Measurements from ENCODE around the gene SH3RF3.

Gene SH3RF3

DNA sequence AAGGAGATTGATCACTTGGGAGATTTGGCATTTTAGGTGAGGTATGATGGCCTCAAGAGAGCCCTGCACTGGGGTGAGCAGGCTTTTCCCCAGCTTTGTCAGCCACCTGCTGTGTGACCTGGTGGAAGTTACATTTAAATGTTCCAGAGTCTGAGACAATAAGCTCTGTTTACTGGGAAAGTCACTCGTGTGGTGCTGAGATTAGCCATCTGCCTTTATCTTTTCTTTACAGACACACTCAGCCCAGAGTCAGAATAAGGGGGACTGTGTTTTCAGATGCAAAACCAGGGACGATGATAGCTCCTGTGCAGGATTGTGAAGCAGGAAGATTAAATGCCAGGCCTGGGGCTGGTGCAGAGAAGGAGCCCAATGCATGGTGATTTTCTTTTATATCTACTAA is 47.9 kb downstream of the SH3RF3 start:
- no peak for DNase-seq (ENCODE audit: low read depth in 2 of 3, low spot score in 1 of 3)

DNA sequence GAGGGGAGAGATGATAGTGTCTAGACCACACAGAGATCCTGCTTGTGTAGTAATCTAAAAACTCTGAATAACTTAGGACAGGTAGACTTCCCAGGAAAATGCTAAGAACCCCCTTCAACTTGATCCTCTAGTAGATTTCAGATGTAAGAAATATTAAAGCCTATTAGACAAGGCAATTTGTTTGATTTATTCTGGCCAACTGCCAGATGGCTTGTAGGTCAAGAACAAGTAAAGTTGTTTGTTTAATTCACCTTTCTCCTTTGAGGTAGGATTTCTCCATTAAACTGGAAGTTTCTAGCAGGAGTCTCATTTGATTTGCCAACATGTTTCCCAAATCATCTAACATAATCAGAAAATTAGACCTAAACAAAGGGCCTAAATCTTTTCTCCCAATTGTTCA is 48.6 kb downstream of the SH3RF3 start:
- no peak for DNase-seq (ENCODE audit: low read depth in 2 of 3, low spot score in 1 of 3)

- no peak for DNase-seq (ENCODE audit: low read depth in 2 of 3, low spot score in 1 of 3)
Measured at GRCh38 chr2:109178968-109179367, 50.0 kb downstream of the SH3RF3 start.

DNA sequence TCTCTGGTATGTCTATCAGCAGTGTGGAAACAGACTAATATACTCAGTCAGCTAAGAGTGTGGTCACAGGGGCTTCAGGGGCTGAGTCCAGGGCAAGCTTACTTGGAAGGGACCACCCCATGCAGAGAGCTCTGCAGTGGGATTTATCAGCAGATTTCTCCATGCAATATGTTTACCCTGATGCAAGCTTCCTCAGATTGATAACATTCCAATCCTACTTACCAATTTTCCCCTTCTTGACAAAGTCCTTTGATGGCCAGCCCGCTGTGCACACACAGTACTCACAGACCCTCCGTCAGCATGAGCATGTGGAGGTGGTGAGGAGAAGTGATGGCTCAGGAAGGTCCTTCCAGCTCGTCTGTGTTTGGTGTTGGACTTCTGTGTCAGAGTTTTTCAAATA is 51.8 kb downstream of the SH3RF3 start:
- no peak for DNase-seq (ENCODE audit: low read depth in 2 of 3, low spot score in 1 of 3)

DNA sequence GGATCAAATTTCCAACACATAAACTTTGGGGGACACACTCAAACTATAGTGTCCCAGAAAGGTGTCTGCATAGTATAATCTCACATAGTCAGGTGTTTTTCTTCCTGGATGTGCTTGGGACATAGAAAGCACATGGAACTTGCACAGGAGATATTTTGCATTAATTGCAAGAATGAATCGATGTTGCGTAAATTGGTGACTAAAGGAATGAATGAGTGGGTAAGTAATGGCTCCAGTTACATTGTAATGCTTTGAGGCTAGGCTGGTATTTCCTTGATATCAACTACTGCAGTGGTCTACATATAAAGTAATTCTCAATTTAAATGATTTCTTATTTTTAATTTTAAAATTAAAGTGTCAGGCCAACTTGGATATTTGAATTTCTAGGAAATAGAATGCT is 53.4 kb downstream of the SH3RF3 start:
- DNase-seq (ENCODE audit: low read depth in 2 of 3, low spot score in 1 of 3) = no peak

DNA sequence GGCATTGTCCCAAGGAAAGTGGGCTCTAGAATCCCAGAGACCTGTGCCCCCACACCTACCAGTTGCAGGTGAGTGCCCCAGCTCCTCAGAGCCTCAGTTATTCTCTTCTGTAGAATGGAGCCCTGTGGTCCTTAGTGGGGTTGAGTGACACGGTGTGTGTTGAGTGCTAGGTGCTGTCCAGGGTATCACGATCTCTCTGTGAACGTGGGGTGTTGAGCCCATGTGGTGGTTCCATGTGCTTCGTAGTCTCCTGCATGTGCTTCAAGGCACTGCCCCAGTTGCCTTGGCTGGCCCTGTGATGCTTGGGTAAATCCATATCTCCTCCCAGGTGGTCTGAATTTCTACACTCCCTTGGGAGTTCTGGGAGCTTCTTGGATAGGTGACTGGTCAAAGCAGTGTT is 54.9 kb downstream of the SH3RF3 start:
- DNase-seq (ENCODE audit: low read depth in 2 of 3, low spot score in 1 of 3) = no peak

GRCh38 chr2:109184368-109184767 is 55.4 kb downstream of the SH3RF3 start:
- DNase-seq (ENCODE audit: low read depth in 2 of 3, low spot score in 1 of 3) = no peak

DNA sequence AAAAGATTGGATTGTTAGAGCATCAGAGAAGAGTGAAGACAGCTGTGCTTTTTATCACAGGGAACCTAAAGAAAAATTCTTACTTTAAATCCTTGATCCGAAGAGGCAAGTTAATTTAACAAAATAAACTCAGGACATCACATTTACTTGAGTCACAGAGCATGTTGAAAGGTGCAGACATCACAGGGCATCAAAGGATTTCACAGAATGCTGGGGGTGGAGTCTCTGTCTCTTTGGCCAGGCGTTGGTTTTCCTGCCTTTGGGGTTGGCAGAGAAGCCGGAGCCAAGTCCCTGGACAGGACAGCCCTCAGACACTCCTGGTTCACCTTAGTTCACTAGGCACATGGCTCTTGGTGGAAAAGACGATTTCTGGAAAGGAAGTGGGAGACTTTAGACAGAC is 56.3 kb downstream of the SH3RF3 start:
- DNase-seq (ENCODE audit: low read depth in 2 of 3, low spot score in 1 of 3) = no peak

DNA sequence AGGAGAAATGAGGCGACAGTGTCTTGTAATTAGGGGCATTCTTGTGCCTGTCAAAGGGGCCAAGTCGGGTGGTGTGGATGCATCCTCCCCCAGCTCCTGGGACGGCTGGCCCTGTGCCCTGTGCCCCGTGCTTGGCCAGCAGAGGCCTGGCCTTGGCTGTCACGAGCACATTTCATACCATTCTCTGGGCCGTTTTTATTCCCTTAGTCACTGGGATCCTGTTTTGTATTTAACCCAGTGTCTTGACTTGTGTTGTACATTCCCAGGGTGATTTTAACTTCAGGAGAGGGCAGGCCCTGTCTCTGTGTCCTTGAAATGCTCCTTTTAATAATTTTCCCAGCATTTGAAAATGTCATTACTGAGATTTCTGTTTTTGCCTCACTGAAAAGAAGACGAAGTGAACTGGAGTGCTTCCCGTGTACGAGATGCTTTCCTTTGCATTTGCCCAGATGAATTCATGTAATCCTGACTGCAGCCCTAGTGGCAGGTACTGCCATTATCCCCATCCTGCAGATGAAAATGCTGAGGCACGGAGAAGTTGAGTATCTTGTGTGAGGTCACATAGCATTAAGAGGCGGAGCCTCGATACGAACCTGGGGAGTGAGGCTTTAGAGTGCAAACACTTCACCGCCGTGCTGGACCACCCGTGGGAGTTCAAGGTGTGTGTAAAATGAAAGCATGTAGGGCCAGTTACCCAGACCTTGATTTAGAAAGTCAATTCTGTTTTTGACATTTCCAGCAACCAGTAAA is 57.0 kb downstream of the SH3RF3 start:
- no peak for DNase-seq (ENCODE audit: low read depth in 2 of 3, low spot score in 1 of 3)

DNA sequence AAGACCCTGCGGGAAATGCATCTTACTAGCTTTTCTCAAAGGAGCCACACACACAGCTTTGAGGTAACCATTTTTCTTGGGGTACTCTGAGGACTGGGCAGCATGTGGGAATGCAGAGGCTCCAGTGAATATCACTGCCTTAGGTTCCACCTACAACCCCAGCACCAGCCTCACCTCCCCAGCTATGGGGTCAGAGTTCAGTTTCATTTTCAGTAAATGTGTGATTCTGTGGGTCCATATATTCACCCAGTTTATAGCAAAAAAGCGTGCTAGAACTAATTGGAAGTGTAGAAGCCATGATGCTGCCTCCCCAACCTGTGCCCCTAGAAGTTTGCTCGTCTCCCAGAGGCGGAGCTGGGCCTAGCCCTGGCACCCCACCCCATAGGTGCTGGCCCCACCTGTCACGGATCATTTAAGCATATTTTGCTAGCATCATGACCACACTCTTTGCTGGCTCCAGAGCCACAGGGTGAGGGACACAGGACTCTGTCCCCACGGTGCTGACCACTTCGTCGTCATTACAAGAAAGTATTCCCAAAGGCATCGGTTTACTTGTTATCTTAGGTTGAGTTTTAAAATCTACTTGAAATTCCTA is 57.7 kb downstream of the SH3RF3 start:
- no peak for DNase-seq (ENCODE audit: low read depth in 2 of 3, low spot score in 1 of 3)

DNA sequence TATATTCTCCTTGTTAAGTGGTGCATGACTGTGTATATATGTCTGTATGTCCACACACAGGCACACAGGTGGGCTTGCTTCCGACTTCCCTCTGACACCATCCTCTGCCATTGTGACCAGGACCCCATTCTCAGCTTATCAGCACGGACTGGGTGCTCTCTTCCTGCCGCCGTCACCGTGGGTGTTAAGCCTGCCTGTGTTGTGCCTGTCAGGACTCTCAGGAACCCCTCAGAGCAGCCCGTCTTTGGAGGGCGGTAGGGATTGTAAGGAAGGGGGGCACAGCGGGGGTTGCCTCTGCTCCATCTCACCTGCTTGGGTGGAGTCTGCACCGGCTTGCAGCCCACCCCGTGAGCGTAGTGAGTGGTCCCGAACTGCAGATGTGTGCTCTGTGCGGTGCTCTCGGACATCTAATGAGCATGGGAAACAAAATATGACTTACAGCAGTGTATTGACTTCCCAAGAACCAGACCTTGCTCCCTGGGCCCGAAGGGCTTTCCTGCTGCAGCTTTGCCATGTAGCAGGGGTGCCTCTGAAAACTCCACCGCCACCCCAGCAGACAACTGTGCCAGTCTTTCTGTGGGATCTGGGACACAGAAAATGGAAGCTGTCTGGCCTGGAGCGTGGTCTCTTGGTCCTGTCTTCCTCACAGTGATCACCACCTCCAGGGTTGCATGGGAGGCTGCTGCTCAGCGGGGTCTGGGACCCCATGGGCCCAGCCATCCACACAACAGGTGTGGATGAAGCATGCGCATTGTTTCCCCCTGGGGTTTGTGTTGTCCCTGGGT is 58.9 kb downstream of the SH3RF3 start:
- no peak for DNase-seq (ENCODE audit: low read depth in 2 of 3, low spot score in 1 of 3)

DNA sequence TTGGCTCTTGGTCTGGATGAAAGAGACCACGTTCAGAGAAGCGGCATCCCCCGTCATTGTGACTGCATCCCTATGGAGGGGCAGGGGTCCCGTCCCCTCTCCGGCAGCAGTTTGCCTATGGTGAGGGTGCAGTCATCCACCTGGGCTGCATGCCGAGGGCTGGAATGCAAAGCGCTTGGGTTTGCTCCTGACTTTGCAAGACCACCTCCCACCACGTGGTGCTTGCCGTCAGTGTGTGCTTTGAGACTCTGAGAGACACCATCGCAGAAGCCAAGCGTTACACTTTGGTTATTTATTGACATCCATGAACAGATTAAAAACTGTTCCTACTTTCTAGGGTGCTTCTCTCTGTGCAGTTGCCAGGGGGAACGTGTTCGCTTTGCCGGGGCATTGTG is 59.5 kb downstream of the SH3RF3 start:
- DNase-seq (ENCODE audit: low read depth in 2 of 3, low spot score in 1 of 3) = no peak

- no peak for DNase-seq (ENCODE audit: low read depth in 2 of 3, low spot score in 1 of 3)
Measured at GRCh38 chr2:109188898-109189297, 59.9 kb downstream of the SH3RF3 start.

- no peak for DNase-seq (ENCODE audit: low read depth in 2 of 3, low spot score in 1 of 3)
Measured at GRCh38 chr2:109189751-109190150, 60.7 kb downstream of the SH3RF3 start.

GRCh38 chr2:109193807-109194619 is 65.0 kb downstream of the SH3RF3 start:
- no peak for DNase-seq (ENCODE audit: low read depth in 2 of 3, low spot score in 1 of 3)

DNA sequence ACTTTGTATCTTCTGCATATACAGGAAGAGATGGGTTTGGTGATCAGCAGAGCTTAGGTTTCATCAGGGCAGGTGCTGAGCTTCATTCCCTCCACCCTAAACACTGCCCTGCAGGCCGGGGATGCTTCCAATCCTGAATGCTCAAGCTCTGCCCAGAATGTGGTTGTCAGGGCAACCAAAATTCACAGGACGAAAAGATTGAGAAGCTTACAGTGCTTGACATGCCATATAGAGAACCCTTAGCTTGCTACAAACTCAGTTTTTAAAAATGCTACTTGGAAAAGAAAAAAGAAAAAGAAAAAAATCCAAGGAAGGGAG is 65.6 kb downstream of the SH3RF3 start:
- DNase-seq (ENCODE audit: low read depth in 2 of 3, low spot score in 1 of 3) = no peak

DNA sequence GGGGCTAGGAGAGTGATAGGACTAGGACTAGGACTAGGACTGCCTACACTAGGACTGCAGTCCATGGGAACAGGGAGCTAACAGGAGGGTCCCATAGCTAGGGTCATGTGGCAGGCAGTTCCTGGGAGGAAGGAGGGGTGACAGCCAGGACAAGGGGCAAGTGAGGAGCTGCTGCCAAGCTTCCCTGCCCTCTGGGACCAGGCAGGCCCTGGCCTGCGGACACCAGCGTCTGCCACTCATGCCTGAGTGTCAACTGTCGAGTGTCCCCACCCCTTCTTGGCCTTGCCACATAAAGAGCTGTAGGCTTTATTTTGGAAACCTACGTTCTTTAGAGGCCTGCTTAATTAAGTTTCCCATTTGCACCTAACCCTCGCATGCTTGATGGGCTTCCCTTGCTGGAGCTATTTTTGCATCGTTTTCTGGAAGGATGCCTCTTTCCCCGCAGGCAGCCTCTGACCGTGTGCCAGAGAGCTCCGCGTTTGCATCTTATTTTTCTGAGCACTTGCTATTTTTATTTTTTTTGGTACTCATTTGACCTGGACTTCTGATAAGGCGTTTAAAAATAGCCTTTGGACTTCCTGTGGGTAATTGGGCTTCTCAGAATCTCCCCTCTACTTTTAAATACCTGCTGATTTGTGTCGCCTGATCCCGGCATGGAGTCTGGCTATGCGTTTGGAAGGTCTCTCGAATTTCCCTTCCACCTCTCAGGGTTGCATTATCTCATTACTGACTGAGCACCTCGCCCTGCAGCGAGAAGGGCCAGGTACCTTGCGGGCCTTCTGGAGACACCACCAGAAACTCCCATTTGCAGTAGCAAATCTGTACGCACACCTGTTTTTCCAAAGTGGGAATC is 66.4 kb downstream of the SH3RF3 start:
- no peak for DNase-seq (ENCODE audit: low read depth in 2 of 3, low spot score in 1 of 3)

GRCh38 chr2:109196081-109196875 is 67.3 kb downstream of the SH3RF3 start:
- DNase-seq (ENCODE audit: low read depth in 2 of 3, low spot score in 1 of 3) = no peak

DNA sequence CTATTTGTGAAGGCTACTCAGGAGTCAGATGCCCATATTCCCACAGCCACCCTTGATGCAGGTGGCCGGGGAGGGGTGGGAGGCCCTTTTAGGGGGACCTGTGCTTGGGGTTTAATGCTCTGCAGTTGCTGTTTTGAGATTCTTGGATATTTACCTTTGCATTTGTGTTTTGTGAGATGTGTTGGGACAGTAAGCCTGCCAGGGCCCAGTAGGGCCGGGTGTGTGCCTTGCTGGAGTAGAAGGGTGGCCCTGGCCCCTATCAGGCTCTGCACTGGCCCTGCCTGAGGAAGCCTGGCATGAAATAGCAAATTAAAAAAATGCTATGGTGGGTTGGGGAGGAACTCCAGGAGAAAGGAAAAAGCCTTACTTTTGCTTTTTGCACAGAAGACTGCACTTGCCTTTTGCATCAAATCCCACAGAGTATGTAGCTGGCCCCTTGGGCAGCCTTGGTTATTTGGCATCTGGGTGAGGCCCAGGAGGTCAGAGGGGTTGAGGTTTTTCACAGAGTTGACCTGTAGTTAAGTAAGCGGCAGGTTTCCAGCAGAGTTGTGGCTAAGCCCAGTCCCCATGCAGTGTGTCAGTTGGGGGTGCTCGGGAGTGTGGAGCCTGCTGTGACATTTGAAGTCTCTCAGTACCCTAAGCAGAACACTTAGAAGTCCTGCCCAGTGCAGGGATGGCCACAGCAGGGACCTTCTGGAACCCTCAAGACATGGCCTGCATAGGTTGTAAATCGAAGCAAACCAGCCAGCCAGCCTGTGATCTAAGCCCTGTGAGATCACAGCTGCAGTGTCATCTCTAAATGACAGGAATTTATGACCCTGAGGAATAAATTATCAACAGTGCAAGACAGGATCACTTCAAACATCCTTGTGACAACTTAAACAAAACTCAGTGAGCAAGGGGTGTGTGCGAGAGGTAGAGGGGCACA is 68.8 kb downstream of the SH3RF3 start:
- DNase-seq (ENCODE audit: low read depth in 2 of 3, low spot score in 1 of 3) = no peak
